K562 (cell line): ENCODE data around the gene NTRK1. TPM values are rescaled to one million over a fixed set of nuclear protein-coding genes. Genes with fewer than 3 reads are reported as not detected.

Experiments
- ARID3A ChIP-seq: IDR thresholded peaks from 2 replicates; pipeline ENCODE4 v1.6.1; 2012; ENCODE audit warnings: low read depth, low read length, improper control_type of control experiment, borderline replicate concordance
- GATA2 ChIP-seq: sonication (generic); formaldehyde crosslinking; IDR thresholded peaks from 2 replicates; pipeline ENCODE4 v1.4.0; 2020; ENCODE audit warnings: mild to moderate bottlenecking, missing genetic modification reagents
- HMG20A ChIP-seq: fragments of 450-650 bp; formaldehyde crosslinking; conservative IDR thresholded peaks from 2 replicates; pipeline ENCODE4 v1.4.0; 2020; ENCODE audit warnings: mild to moderate bottlenecking, mixed read lengths
- HOXB6 ChIP-seq: fragments of 250-450 bp; sonication (Bioruptor Pico); IDR thresholded peaks from 2 replicates; pipeline ENCODE4 v1.5.1; 2022; ENCODE audit warnings: mild to moderate bottlenecking, borderline replicate concordance
- ID3 ChIP-seq, 2 experiments: fragments of 250-450 bp in 1 of 2; fragments of 450-650 bp in 1 of 2; sonication (Bioruptor Pico) in 1 of 2; IDR thresholded peaks; 2 replicates each; pipeline versions ENCODE4 v1.6.1 to v1.8.0; 2016 to 2021; ENCODE audit warnings: mild to moderate bottlenecking in 2 of 2, moderate library complexity in 2 of 2, missing compliant biosample characterization in 1 of 2, missing genetic modification characterization in 1 of 2
- KDM4B ChIP-seq, 2 experiments: fragments of 450-650 bp in 1 of 2; sonication (generic) in 1 of 2; IDR thresholded peaks; 2 replicates each; pipeline ENCODE4 v1.6.1; 2016 to 2017; ENCODE audit warnings: borderline replicate concordance in 2 of 2, antibody characterized with exemption in 1 of 2, low read depth in 1 of 2, mild to moderate bottlenecking in 1 of 2
- KLF1 ChIP-seq: fragments of 450-650 bp; IDR thresholded peaks from 2 replicates; pipeline ENCODE4 v1.6.1; 2016; ENCODE audit warnings: missing genetic modification characterization, missing compliant biosample characterization
- MLX ChIP-seq, 2 experiments: fragments of 450-650 bp in 1 of 2; sonication (generic) in 1 of 2; formaldehyde crosslinking; conservative IDR thresholded peaks; 2 replicates each; pipeline versions ENCODE4 v1.4.0 to v1.8.1; 2020 to 2022; ENCODE audit warnings: mild to moderate bottlenecking in 1 of 2, missing genetic modification reagents in 1 of 2
- PHTF2 ChIP-seq: fragments of 250-450 bp; sonication (Bioruptor Pico); IDR thresholded peaks from 2 replicates; pipeline ENCODE4 v1.5.0; 2021; ENCODE audit warnings: mild to moderate bottlenecking
- SMARCA5 ChIP-seq: fragments of 450-650 bp; IDR thresholded peaks from 2 replicates; pipeline ENCODE4 v1.6.1; 2016
- SNIP1 ChIP-seq: fragments of 450-650 bp; IDR thresholded peaks from 2 replicates; pipeline ENCODE4 v1.7.1; 2017; ENCODE audit warnings: low read depth, mild to moderate bottlenecking
- ZBTB8A ChIP-seq: fragments of 450-650 bp; IDR thresholded peaks from 2 replicates; pipeline ENCODE4 v1.6.1; 2018; ENCODE audit warnings: mild to moderate bottlenecking, moderate library complexity; ENCODE audit not compliant: partially characterized antibody
- ZNF311 ChIP-seq: fragments of 250-450 bp; sonication (Bioruptor Pico); IDR thresholded peaks from 2 replicates; pipeline ENCODE4 v1.4.0; 2020; ENCODE audit warnings: mild to moderate bottlenecking, moderate library complexity
- polyA plus RNA-seq, 8 experiments: library from polyadenylated mRNA; depleted of rRNA in 4 of 8; stranded (reverse) in 5 of 8; unstranded in 3 of 8; fragments of >200 nt; fragmentation: Nextera tagmentation in 2 of 8; fragmentation: Illumina TruSeq in 1 of 8; extraction: Ambion mirVana in 2 of 8; extraction: Trizol in 1 of 8; gene quantifications; 2 replicates each; pipeline versions ENCODE4 v1.2.1 to v1.2.3, GENCODE V29; 2011 to 2014; ENCODE audit warnings: inconsistent platforms in 1 of 8, missing spikeins in 1 of 8
- total RNA-seq, 7 experiments: library from RNA; depleted of rRNA in 6 of 7; stranded (reverse); fragments of >200 nt in 6 of 7; fragmentation: Illumina TruSeq in 2 of 7; extraction: Trizol in 2 of 7; gene quantifications; 2 replicates each; pipeline versions ENCODE4 v1.2.1 to v1.2.3, GENCODE V29; 2011 to 2021; ENCODE audit warnings: low replicate concordance in 1 of 7
- TF ChIP-seq, protein P1 (sequence below), 2 experiments: fragments of 450-650 bp; formaldehyde crosslinking in 1 of 2; IDR thresholded peaks; 2 replicates each; pipeline versions ENCODE4 v1.4.0 to v1.6.1; 2014 to 2020; ENCODE audit warnings: mild to moderate bottlenecking in 2 of 2, borderline replicate concordance in 1 of 2, low read depth in 1 of 2

The NTRK1 gene
- total and polyA plus RNA-seq, 9 of the 15 experiments (the other 6 are each of a cell fraction or from before 2014, with no cell fraction given): 0.46 to 30.0 (median 7.9) TPM

- no peak for TF ChIP-seq ID3 (CRISPR knock-in tag; IDR thresholded peaks at IDR 0.05)
- peak; percentile 87; the same call in 1 of the 2 replicates for TF ChIP-seq ID3 (tag; IDR thresholded peaks at IDR 0.05)
- no peak; the same call in 1 of the 2 replicates for TF ChIP-seq HOXB6
- TF ChIP-seq MLX (CRISPR knock-in tag; conservative IDR thresholded peaks at IDR 0.05): 0 out of 4 replicates have a peak, but pooled peaks of 1 of the 2 experiments have one; percentile 68
- TF ChIP-seq ARID3A: no peak
- TF ChIP-seq PHTF2 (CRISPR knock-in tag): no peak
- no peak; the same call in 1 of the 2 replicates for TF ChIP-seq ZNF311 (CRISPR knock-in tag)
- no peak; a peak in 1 of 4 replicates for TF ChIP-seq KDM4B (IDR thresholded peaks at IDR 0.05; ENCODE audit: borderline replicate concordance in 2 of 2, low read depth in 1 of 2)
- TF ChIP-seq KLF1 (tag): no peak
- no peak for TF ChIP-seq ZBTB8A
- no peak for TF ChIP-seq SNIP1
- TF ChIP-seq GATA2 (CRISPR knock-in tag): no peak
- TF ChIP-seq HMG20A (CRISPR knock-in tag): no peak
- TF ChIP-seq, protein P1, sequence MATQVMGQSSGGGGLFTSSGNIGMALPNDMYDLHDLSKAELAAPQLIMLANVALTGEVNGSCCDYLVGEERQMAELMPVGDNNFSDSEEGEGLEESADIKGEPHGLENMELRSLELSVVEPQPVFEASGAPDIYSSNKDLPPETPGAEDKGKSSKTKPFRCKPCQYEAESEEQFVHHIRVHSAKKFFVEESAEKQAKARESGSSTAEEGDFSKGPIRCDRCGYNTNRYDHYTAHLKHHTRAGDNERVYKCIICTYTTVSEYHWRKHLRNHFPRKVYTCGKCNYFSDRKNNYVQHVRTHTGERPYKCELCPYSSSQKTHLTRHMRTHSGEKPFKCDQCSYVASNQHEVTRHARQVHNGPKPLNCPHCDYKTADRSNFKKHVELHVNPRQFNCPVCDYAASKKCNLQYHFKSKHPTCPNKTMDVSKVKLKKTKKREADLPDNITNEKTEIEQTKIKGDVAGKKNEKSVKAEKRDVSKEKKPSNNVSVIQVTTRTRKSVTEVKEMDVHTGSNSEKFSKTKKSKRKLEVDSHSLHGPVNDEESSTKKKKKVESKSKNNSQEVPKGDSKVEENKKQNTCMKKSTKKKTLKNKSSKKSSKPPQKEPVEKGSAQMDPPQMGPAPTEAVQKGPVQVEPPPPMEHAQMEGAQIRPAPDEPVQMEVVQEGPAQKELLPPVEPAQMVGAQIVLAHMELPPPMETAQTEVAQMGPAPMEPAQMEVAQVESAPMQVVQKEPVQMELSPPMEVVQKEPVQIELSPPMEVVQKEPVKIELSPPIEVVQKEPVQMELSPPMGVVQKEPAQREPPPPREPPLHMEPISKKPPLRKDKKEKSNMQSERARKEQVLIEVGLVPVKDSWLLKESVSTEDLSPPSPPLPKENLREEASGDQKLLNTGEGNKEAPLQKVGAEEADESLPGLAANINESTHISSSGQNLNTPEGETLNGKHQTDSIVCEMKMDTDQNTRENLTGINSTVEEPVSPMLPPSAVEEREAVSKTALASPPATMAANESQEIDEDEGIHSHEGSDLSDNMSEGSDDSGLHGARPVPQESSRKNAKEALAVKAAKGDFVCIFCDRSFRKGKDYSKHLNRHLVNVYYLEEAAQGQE (IDR thresholded peaks at IDR 0.05; ENCODE audit: borderline replicate concordance): peak; percentile 51
- TF ChIP-seq, protein P1 (CRISPR knock-in tag; IDR thresholded peaks at IDR 0.05; ENCODE audit: low read depth): 0 out of 2 replicates have a peak, but pooled peaks have one; percentile 25
- TF ChIP-seq SMARCA5: peak; percentile 61; the same call in 1 of the 2 replicates
Measured at GRCh38 chr1:156813750-156814570, 46.7 kb upstream of the NTRK1 start (continued).
